NCI-H2107 treated with DMSO at 0.1 percent for 48 hours (cell line): ENCODE measurements around the gene FASN.

Experiments
- DNase-seq: peaks from one replicate; lab custom pipeline; 2025; ENCODE audit not compliant: unreplicated experiment; lab: John Stamatoyannopoulos, UW

The FASN gene

DNA sequence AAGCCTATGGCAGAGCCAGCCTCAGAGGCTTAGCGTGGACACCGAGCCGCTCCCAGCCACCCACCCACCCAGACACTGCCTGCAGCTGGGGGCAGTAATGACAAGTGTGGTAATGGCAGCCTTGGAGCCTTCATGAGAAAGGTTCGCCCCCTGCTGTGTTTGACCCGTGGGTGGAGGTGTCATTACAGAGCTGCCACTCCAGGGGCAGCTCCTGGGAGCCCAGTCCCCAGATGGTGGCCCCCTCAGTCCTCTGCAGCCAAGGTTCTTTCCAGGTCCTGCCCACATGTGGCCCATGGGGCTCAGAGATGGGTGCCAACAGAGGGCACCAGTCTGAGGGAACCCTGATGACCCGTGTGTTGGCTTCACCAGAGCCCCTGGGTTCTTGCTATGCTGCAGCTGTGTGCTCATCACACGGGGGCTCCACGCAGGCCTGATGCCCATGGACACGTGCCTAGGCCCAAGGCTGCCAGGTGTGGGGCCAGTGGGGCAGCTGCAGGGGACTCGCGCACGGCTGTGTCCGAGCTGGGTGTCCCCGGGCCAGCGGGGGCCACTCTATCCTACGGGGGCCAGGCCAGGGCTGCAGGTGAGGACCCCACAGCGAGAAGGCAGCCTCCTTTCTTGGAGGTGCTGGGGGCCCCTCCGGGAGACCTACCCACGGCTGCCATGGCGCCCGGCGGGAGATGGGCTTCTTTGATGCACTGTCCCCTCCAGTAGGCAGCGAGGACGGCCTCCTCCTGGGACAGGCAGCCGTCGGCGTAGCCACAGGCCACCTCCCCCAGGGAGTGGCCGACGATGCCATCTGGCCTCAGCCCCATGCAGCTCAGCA, 8.1 kb downstream of the FASN start:
- DNase-seq: no peak

DNA sequence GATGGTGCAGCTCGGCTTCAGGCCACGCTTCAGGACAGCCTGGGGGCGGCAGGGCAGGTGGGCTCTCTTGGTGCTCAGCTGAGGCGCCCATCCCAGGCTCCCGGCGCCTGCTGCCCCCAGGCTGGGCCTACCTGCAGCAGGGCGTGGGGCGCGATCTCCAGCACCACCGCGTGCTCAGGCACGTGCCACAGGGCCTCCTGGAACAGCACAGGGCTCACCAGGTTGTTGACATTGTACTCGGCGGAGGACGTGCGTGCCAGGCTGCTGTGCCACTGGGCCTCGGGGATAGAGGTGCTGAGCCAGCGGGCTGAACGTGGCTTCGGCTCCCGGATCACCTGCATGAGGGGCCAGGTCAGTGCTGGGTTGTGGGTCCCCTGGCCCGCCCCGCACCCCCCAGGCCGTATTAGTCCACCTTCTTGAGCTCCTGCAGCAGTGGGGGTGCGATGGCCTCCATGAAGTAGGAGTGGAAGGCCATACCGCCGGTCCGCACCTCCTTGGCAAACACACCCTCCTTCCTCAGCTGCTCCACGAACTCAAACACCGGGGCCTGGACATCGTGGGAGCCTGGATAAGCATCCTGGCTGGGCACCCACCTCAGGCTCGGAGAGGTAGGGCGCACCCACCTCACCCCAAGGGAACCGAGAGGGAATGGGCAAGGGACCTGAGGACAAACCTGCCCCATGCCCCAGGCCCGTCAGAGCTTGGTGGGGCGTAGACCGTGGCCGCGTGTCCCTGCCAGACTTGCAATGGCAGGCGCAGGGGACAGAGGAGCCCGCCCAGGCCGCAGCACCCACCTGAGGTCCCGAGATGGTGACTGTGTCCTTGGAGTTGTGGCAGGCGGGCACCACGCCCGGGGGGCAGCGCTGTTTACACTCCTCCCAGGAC, 9.0 kb downstream of the FASN start:
- DNase-seq: no peak

DNA sequence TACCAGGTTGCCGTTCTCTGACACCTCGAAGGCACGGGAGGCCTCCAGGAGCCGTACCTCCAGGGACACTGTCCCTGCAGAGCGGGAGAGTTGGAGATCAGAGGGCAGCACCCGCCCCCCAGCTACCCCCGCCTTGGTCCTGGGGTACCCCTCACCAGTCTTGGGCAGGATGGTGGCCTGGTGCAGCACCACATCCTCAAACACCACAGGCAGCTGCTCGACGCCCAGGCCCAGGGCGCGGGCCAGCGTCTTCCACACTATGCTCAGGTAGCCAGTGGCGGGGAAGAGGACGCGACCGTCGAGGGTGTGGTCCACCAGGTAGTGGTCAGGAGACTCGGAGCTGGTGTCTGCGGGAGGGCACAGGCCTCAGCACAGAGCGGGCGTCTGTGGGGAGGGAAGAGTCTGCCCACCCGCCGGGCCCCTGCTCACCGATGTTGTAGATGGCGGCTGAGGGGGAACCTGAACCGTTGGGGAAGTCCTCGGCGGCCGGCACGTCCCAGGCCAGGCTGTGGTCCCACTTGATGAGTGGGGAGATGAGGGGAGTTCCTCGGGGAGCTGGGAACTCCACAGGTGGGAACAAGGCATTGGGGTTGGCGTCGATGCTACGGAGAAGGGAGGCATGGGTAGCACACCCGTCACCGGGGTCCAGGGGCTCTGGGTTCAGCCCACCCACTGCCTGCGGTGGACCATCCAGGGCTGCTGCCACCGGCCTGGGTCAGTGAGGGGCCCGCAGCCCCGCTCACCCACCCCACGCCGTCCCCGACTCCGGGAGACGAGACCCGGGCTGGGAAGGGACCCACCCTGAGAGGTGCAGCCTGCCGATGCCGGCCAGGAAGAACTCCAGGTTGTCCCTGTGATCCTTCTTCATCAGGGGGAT, 9.8 kb downstream of the FASN start:
- no peak for DNase-seq

DNA sequence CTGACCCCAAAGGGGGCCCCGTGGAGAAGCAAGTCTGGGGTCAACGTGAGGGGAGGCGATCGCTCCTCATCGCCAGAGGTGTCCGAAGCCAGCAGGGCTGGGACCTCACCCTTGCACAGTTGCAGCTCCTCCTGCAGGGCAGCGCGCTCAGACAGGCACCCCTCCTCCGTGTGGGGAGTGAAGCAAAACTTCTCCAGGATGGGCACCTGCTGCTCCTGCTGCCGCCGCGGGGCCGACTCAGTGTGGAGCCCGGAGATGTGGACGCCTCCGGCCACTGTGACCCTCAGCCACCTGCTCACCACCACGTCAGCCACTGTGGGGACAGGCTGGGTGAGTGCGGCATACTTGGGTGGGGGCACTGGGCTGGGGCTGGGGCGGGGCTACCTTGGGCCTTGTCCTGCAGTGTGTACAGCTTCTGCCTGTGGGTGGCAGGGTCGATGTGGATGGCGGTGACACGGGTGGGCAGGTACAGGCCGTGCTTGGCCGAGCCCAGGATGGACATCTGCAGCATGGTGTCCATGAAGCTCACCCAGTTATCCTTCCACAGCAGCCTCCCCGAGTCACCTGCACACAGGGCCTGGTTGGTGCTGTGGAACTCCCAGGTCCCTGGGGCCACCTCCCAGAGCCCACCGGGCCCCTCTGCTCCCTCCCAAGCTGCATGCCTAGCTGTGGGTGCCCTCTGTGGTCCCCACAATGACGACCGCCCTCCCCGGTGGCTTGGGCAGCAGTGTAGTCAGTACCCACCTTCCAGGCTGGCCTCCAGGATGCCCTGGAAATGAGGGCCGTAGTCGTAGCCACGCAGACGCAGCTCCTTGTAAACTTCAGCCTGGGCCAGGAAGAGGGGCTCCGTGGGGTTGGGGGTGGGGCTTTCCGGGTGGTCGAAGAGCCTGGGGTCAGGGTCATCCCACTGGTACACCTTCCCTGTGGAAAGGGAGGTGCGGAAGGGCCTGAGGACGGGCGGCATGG, 10.8 kb downstream of the FASN start:
- DNase-seq: no peak

DNA sequence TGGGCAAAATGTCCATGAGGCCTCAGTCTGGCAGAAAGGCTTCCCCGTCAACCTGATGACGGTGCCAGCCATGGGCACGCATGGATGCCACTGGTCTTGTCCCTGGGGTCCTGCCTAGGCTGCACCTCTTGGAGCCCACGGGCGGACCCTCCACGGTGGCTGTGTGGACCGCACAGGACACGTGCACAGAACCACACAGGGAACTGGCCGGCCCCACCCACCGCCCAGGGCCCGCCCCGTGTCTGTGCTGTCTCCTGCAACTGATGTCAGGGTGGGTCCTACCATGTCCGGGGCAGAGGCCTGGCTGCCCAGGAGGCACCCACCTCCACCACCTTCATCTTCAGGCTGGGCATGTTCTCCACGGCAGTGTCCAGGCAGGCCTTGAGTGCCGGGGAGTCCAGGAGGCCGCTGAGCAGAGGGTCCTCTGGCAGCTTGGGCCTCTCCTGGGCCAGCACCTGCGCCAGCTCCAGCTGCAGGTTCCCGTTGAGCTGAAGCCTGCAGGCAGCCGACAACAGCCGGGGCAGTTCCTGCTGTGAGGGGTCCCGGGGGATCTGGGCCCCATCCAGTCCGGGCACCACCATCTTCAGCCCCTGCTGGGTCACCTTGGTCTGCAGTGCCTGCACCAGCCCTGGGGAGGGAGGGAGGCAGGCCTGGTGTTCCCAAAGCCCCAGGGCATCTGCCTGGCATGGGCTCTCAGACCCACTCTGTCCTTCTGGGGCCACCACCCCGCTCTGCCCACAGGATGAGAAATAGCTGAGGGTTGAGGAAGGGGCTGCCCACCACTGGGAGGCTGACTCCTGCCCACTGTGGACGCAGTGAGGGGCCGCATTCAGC, 11.9 kb downstream of the FASN start:
- DNase-seq: no peak

DNA sequence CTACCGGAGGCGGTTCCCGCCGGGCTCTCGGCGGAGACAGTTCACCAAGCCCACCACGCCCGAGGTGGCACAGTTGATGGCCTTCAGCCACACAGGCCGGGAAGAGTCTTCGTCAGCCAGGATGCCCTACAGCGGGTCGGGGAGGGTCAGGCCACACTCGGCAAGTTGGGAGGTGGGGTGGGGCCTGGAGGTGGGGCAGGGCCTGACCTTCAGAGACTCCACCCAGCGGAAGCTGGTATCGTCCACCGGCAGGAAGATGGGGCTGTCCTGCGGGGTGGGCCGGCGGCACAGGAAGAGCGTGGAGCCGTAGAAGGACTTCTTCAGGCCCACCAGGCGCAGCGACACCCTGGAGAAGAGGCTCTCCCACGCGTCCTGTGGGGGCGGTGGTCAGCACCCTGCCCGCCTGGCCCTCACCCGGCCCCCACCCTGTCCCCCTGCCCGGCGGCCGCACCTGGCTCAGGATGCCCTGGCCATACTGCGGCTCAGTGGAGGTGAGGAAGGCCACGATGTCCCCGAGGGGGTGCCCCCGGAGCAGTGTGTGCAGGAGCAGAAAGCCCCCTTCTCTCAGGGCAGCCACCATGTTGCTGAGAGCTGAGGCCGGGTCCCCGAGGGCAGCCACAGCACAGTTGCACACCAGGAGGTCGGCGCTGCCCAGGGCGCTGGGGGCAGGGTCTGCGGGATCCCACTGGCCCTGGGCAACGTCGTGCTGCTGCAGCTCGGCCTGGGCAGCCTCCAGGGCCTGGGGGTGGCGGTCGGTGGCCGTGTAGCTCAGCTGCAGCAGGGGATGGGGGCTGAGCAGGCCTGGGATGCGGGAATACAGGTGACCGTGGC, 12.8 kb downstream of the FASN start:
- no peak for DNase-seq

DNA sequence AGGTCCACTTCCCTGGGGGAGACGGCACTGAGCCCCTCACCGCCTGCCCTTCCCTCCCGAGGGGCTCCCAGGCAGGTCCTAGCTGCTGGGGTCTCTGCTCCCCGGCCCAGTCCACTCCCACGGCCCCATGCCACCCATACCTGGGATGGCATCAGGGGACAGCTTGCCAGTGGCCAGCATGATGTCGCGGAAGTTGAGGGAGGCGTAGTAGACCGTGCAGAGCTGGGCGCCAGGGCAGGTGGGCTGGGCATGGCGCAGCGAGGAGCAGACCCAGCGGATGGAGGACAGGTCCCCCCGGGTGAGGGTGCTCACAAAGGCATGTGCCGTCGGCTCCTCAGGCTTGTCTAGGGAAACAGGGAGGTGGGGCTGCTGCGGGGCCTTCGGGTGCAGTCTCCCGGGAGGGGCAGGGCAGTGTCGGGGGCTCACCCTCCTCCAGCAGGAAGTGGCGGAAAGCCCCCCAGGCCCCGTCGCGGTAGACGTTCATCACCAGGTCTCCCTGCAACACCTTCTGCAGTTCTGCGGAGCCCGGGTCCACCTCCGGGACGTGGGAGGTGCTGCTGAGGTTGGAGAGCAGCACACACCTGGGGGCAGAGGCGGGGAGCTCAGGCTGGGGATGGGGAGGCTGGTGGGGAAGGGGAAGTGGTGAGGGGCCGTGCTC, 13.5 kb downstream of the FASN start:
- no peak for DNase-seq

DNA sequence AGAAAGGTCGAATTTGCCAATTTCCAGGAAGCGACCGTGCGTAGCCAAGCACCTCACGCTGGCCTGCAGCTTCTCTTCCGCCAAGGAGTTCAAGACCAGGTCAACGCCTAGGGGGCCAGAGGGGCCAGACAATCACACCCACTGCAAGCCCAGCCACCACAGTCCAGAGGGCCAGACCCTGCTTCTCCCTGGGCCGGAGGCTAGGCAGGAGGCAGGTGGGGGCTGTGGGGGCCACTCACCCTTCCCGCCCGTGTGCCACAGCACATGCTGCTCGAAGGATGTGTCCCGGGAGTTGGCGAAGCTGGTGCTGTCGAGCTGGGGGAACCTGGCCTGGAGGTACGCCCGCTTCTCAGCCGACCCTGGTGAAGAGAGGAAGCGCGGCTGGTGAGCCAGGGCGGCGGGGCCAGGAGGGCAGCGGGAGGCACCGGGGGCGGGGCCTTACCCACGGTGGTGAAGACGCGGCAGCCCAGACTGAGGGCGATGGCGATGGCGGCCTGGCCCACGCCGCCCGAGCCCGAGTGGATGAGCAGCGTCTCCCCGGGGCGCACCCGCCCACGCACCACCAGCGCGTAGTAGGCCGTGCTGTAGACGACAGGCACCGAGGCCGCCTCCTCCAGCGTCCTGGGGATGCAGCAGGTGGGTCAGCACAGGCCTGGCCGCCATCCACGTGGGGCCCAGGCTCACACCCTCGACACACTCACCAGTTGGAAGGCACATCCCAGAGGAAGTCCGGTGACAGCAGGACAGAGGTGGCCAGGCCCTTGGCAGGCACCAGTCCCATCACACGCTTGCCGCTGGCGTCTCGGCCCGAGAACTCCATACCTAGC, 14.3 kb downstream of the FASN start:
- no peak for DNase-seq

DNA sequence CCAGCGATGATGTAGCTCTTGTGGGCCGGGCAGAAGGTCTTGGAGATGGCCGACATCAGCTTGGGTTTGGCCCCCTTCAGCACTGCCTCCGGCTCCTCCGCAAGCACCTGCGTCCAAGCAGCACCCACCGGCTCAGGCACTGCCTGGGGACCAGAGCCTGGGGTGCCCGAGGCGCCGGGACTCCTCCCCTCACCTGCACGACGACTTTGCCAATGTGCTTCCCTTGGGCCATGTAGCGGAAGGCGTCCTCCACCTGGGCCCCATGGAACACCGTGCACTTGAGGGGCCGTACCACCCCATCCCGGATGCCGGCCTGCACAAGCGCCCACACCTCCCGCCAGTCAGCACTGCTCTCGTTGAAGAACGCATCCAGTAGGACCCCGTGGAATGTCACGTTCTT, 15.0 kb downstream of the FASN start:
- no peak for DNase-seq

DNA sequence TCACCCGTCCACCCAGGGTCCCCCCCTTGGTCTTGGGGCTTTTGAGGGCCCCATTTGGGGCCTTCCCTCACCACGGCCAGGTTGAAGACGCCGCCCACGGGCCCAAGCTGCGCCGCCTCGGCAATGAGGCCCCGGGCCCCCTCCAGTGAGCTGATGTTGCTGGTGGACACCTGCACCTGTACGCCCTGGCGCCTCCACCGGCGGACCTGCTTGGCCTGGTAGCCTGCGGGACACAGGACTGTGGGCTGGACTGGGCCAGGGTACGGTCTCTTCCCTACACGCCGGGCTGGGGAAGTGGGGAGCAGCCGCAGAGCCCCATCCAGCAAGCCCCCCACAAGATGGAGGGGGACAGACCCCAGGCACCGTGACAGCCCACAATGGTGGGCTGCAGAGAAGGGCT, 15.6 kb downstream of the FASN start:
- no peak for DNase-seq

DNA sequence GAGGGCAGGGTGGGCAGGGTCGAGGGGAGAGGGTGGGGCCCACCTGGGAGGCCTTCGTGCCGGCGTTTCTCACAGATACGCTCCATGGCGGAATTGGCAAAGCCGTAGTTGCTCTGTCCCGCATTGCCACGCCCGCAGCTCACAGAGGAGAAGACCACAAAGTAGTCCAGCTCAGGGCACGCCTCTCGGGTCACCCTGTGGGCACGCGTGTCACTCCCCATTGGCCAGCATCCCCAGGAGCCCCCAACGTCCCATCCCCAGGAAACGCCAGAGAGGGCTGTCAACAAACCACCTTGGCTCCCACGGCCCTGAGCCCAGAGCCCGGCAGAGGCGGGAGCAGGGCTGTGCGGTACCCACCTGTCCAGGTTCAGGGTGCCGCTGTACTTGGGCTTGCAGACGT, 16.1 kb downstream of the FASN start:
- no peak for DNase-seq

DNA sequence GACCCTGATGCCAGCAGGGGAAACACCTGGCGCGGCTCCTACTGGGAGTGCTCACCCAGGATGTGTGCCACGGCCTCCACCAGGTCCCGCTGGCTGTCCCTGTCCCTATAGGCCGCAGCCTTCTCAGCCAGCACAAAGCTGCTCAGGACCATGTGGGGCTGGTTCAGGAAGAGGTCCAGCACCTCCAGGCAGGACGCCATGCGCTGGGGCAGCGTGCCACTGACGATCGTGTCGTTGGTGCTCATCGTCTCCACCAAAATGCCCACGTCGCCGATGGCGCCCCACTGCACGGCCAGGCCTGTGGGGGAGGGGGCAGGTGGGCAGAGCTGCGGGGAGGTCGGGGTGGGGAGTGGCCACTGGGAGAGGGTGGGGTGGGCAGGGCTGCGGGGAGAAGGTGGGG, 16.5 kb downstream of the FASN start:
- no peak for DNase-seq

DNA sequence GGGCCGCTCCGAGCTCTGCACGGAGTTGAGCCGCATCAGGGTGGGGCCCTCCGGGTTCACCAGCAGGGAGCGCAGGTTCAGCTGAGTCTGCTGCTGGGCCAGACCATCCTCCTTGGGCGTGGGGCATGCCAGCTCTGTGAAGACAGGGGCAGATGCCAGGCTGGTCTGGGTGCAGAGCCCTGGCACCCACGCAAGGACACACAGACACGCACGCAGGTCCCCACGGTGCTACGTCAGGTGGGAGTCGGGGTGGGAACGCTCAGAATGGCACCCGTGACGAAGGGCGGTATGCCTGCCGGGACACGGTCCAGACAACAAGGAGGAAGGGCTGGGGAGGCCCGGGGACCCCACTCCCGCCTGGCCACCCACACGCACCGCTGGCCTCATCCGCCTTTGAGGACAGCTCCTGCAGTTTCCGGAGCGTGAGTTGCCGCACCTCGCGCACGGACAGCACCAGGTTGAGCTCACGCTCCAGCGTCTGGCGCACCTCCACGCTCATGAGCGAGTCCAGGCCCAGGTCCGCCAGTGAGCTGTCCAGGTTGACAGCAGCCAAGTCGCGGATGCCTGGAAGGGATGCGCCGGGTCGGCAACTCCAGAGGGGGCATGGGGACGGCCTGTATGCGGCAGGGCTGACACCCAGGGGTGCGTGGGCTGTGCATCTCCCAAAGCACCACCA, 17.1 kb downstream of the FASN start:
- DNase-seq: no peak

DNA sequence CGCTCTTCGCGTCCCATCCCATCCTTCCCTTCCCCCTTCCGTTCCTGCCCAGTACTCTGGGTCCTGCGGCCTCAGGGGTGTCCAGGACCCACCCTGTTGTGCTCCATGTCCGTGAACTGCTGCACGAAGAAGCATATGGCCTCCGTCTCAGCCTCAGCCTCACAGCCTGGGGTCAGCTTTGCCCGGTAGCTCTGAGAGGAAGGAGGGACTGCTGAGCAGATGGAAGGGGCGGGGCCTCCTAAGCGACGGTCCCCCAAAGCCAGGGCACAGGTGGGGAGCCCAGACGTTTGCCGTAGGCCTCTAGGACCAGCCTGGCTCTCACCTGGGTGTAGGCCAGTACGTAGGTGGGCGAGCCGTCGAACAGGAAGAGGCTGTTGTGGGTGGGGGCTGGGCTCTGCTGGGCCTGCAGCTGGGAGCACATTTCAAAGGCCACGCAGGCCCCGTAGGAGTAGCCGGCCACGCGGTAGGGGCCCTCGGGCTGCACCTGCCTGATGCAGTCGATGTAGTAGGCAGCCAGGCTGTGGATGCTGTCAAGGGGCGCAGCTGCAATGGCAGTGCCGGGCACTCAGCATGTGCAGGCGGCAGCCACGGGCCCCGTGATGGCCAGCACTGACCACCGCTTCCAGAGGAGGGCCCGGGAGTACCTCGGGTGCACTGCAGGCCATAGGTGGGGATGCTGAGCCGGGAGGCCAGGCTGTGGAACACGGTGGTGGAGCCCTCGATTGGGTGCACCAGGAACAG, 17.8 kb downstream of the FASN start:
- no peak for DNase-seq

DNA sequence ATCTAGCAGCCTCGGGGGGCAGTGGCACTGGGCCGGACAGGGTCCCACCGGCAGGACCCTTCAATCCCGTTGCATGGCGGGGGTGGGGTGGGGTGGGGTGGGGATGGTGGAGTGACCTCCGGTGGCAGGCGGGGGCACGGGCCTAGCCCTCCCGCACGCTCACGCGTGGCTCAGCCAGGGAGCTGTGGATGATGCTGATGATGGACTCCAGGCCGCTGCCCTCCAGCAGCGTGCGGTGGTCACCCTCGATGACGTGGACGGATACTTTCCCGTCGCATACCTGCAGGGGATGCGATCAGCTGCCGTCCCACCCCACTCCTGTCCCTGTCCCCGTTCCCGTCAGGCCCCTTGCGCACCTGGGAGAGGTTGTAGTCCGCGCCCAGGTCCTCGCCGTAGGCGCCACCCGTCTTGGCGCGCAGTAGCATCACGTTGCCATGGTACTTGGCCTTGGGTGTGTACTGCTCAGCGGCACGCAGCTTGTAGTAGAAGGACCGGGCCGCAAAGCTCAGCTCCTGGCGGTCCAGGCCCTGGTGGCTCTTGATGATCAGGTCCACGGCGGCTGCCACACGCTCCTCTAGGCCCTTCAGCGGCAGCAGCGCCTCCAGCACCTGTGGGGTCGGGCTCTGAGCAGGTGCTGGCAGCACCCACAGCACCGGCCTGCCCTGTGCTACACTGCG, 18.9 kb downstream of the FASN start:
- DNase-seq: no peak
